22Rv1 (cell line): ENCODE measurements around the gene LINC01488.

ENCODE experiments used
- H3K27ac ChIP-seq: fragments of 450-650 bp; 2 replicates; pipeline ENCODE4 v1.5.1; 2017
- CTCF ChIP-seq: fragments of 450-650 bp; IDR thresholded peaks from 2 replicates; pipeline ENCODE4 v1.5.1; 2017; ENCODE audit warnings: mild to moderate bottlenecking
- ZFX ChIP-seq: fragments of 450-650 bp; IDR thresholded peaks from 2 replicates; pipeline ENCODE4 v1.6.1; 2017; ENCODE audit warnings: antibody characterized with exemption, borderline replicate concordance

Gene LINC01488

GRCh38 chr11:69451289-69451688 lies 30.2 kb upstream of the LINC01488 start:
- no peak for TF ChIP-seq ZFX
- no peak for TF ChIP-seq CTCF
- H3K27ac ChIP-seq, result no peak overlapping the region

GRCh38 chr11:69452206-69452987 lies 29.1 kb upstream of the LINC01488 start:
- TF ChIP-seq CTCF (no peak), ZFX (no peak)
- no peak overlapping the region for H3K27ac ChIP-seq

GRCh38 chr11:69453151-69453550 lies 28.3 kb upstream of the LINC01488 start:
- H3K27ac ChIP-seq, result no peak overlapping the region
- no peak for TF ChIP-seq CTCF
- no peak for TF ChIP-seq ZFX

- TF ChIP-seq ZFX (no peak), CTCF (no peak)
- H3K27ac ChIP-seq, result no peak overlapping the region
Observed at GRCh38 chr11:69454018-69454417, 27.4 kb upstream of the LINC01488 start.

- H3K27ac ChIP-seq, result no peak overlapping the region
- no peak for TF ChIP-seq ZFX
- no peak for TF ChIP-seq CTCF
Observed at GRCh38 chr11:69455969-69456368, 25.5 kb upstream of the LINC01488 start.

- H3K27ac ChIP-seq, result no peak overlapping the region
- no peak for TF ChIP-seq CTCF
Observed at GRCh38 chr11:69456712-69457111, 24.8 kb upstream of the LINC01488 start.

- TF ChIP-seq CTCF (no peak), ZFX (no peak)
- no peak overlapping the region for H3K27ac ChIP-seq
Observed at GRCh38 chr11:69459848-69460539, 21.5 kb upstream of the LINC01488 start.
